ENCODE measurements around the gene E2F6.

DNA sequence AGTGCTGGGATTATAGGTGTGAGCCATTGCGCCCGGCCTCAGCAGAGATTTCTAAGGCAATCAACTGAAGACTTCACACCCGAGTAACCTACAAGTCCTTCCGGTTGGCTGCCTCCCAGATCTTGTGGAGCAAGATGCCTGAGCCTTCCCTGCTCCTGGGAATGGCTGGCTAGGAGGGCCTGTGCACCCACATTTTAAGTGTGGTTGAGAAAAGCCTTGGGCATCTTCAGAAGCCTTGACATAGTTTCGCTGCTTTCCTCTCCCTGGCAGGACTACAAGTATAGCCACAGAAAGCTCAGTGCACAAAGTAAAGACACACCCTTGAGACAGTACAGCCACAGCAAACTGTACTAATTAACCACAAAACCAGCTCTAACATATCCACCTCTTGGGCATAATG is 35.2 kb downstream of the E2F6 start:
- TF ChIP-seq PAF1 (CRISPR knock-in tag; IDR thresholded peaks at IDR 0.05) (no peak), BRCA1 (CRISPR knock-in tag; IDR thresholded peaks at IDR 0.05) (no peak), ZMYM2 (CRISPR knock-in tag; IDR thresholded peaks at IDR 0.05) (no peak), ARNT (IDR thresholded peaks at IDR 0.05) (no peak), SMARCE1 (IDR thresholded peaks at IDR 0.05; ENCODE audit: borderline replicate concordance) (no peak), ZNF672 (CRISPR knock-in tag; IDR thresholded peaks at IDR 0.05) (no peak), ZFP36L2 (CRISPR knock-in tag; IDR thresholded peaks at IDR 0.05) (no peak), PRPF4 (IDR thresholded peaks at IDR 0.05; ENCODE audit: low read depth, low read length, poor library complexity, severe bottlenecking) (no peak), EP300 (IDR thresholded peaks at IDR 0.05; ENCODE audit: low read depth in 2 of 2, low read length in 2 of 2) (no peak), EP300 (CRISPR knock-in tag; IDR thresholded peaks at IDR 0.05; ENCODE audit: borderline replicate concordance) (no peak), MEF2D (CRISPR knock-in tag; IDR thresholded peaks at IDR 0.05) (no peak)

All from HepG2 (cell line).